ENCODE measurements around the gene ELFN1.
"Not testable (repeated sequence)": the region's sequence is repeated elsewhere in the genome, so short reads cannot be mapped to it uniquely, and the experiment has no call there.

ELFN1 gene

GRCh38 chr7:1755783-1756625, 85.9 kb downstream of the ELFN1 start:
- no peak for DNase-seq (ENCODE audit: low read depth in 2 of 2)

DNA sequence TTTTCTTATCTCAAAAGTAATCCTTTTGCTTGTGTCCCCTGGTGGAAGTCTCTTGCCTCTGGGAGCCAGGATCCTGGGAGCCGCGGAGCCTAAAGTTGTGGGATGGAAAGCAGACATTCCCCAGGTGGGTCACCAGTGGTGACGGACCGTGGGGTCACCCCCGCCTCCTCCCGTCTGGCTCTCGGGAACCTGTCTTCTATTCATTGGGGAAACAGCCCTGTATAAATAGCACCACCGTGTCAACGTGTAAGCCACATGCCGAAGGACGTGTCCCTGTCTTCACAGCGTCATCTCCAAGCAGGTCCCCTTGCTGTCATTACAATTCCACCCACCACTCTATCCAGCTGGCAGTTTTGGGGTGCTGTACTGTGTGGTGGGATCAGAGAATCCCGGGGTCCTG, 87.5 kb downstream of the ELFN1 start:
- DNase-seq (ENCODE audit: low read depth in 2 of 2) = no peak

GRCh38 chr7:1758028-1758858, 88.2 kb downstream of the ELFN1 start:
- DNase-seq (ENCODE audit: low read depth in 2 of 2) = peak in 1 of 2 donors; percentile 15

GRCh38 chr7:1758859-1759521, 88.9 kb downstream of the ELFN1 start:
- DNase-seq (ENCODE audit: low read depth in 2 of 2) = no peak

- DNase-seq (ENCODE audit: low read depth in 2 of 2) = no peak
These were observed 91.0 kb downstream of the ELFN1 start for GRCh38 chr7:1761097-1761496.

DNA sequence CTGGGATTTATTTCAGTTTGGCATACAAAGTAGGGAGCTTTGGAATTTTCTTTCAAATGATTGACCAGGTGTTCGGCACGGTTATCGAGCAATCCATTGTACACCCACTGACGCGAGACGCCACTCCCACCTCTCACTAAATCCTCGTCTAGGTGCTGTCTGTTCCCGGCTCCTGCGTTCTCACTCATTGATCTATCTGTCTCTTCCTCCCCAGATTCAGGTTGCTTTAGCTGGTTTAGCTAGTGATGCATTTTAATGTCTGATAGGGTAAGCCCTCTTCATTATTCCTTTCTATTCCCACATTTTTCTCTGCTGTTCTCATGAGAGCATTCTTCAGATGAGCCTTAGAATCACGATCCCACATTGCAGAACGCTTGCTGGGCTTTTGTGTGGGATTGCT, 91.7 kb downstream of the ELFN1 start:
- DNase-seq (ENCODE audit: low read depth in 2 of 2) = no peak

DNA sequence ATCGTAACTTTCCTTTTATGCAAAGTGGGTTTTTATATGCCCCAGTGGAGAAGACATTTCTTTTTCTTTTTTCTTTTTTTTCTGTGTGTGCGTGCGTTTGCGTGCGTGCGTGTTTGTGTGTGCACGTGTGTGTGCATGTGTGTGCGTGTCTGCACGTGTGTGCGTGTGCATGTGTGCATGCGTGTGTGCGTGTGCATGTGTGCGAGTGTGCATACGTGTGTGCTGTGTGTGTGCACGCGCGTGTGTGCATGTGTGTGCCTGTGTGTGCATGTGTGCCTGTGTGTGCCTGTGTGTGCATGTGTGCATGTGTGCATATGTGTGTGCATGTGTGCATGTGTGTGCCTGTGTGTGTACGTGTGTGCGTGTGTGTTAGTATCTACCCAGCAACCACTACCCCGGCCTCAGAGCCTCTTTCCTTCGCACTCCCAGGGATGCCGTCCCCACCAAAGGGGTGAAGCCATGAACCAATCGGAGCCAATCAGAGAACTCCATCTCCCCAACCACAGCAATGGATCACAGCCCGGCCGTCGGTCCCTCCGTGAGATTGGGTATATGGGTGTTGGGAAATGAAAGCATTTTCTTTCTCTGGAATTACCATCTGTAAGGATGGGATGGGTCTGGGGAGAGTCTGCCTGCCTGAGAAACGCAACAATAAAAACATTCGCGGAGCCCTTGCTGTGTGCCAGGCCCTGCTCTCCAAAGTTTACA, 92.3 kb downstream of the ELFN1 start:
- no peak for DNase-seq (ENCODE audit: low read depth in 2 of 2)

GRCh38 chr7:1763033-1763432, 93.0 kb downstream of the ELFN1 start:
- DNase-seq (ENCODE audit: low read depth in 2 of 2) = no peak

GRCh38 chr7:1763911-1764310, 93.8 kb downstream of the ELFN1 start:
- DNase-seq (ENCODE audit: low read depth in 2 of 2) = not testable (repeated sequence)

- DNase-seq (ENCODE audit: low read depth in 2 of 2) = no peak
These were observed 95.3 kb downstream of the ELFN1 start for GRCh38 chr7:1765336-1765735.

DNA sequence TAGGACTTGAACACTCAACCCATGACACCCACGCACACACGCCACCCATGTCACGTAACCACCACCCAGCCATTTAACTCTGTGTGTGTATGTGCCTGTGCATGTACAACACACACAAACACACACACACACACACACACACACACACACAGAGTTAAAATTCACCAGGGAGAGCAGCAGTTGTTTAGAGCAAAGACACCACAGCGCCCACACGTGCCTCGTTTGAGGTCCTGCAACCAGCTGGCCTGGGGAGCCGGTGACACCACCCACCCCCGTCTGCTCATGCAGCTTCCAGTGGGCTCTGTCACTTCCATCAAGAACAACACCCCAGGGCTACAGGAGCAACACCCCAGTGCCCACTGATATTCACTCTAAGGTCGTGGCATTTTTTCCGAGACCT, 97.4 kb downstream of the ELFN1 start:
- no peak for DNase-seq (ENCODE audit: low read depth in 2 of 2)

- no peak for DNase-seq (ENCODE audit: low read depth in 2 of 2)
These were observed 98.8 kb downstream of the ELFN1 start for GRCh38 chr7:1768832-1769231.

- no peak for DNase-seq (ENCODE audit: low read depth in 2 of 2)
These were observed 99.5 kb downstream of the ELFN1 start for GRCh38 chr7:1769286-1770200.

GRCh38 chr7:1770331-1770730, 100.3 kb downstream of the ELFN1 start:
- DNase-seq (ENCODE audit: low read depth in 2 of 2) = no peak

DNA sequence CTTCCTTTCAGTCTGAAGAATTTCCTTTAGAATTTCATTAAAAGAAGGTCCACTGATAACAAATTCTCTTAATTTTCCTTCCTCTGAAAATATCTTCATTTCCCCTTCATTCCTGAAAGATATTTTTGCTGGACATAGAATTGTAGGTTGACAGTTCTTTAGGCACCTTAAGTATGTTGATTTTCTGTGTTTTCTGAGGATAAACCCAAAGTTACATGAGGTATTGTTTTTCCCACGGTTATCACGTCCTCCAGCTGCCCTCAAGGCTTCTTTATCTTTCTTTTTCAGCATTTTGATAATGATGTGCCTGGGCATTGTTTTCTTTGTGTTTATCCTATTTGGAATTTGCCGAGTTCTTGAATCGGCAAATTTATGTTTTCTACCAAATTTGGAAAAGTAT, 105.3 kb downstream of the ELFN1 start:
- DNase-seq (ENCODE audit: low read depth in 2 of 2) = no peak

GRCh38 chr7:1777122-1777521, 107.0 kb downstream of the ELFN1 start:
- no peak for DNase-seq (ENCODE audit: low read depth in 2 of 2)

DNA sequence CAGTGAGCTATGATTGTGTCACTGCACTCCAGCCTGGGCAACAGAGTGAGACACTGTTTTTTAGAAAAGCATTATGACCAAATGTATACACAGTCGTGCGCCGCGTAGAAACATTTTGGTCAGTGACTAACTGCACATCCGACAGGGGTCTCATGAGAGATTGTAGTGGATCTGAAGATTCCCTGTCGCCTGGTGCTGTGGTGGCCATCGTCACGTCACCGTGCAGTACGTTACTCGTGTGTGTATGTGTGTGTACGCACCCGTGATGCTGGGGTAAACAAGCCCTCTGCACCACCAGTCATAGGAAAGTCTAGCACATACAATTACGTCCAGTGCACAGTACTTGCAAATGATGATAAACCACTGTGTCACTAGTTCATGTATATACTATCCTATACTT, 109.4 kb downstream of the ELFN1 start:
- no peak for DNase-seq (ENCODE audit: low read depth in 2 of 2)

DNA sequence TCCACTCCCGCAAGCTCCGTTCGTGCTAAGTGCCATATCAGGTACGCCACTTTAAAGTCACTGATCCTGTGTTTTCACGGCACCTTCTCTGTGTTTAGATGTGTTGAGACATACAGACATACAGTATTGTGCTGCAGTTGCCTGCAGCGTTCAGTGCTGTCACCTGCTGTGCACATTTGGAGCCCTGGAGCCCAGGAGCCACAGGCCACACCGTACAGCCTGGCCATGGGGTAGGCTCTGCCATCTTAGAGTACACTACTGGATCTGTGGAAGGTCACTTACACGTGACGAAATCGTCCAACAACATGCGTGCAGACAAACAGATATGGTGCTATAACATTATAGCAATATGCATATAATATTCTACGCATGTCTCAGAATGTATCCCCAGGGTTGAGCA, 111.3 kb downstream of the ELFN1 start:
- no peak for DNase-seq (ENCODE audit: low read depth in 2 of 2)

DNA sequence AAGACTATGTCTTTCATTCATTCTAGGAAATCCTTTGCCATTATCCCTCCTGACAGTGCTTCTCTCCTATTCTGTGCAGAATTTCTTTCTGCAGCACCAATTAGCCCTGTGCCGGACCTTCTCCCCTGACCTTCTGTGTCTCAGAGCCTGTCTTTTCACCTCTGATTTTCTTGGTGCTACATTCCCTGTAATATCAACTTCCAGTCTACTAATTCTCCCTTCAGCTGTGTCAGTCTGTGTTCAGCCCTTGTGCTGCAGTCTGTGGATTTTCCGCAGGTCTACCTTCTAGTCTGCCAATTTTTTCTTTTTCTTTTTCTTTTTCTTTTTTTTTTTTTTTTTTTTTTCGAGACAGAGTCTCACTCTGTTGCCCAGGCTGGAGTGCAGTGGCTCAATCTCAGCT, 115.8 kb downstream of the ELFN1 start:
- DNase-seq (ENCODE audit: low read depth in 2 of 2) = no peak

DNA sequence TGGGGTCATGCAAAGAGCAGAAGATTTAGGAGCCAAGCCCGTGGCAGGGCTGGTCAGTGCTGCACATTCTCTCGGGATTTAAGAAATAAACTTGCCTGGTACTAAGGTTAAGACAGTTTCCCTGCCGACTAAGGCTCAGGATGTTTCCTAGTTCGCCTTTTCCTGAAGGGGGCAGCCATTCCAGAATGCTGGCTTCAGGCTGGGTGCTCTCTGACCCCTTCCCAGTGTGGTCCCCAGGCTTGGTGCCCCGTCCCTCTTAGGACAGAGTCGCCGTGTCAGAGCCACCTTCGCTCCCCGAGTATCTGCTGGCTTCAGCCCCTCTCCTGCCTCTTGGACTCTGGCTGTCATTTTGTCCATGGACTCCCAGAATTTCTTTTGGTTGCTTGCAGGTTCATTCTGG, 117.2 kb downstream of the ELFN1 start:
- DNase-seq (ENCODE audit: low read depth in 2 of 2) = no peak
